ENCODE measurements around the gene TTC21A.

GRCh38 chr3:39157359-39157758 is 49.9 kb downstream of the TTC21A start:
- TF ChIP-seq ZNF70 (CRISPR knock-in tag; IDR thresholded peaks at IDR 0.05) (no peak), CSDC2 (CRISPR knock-in tag; IDR thresholded peaks at IDR 0.05) (no peak), ZC3H10 (CRISPR knock-in tag; IDR thresholded peaks at IDR 0.05) (no peak), ZFP30 (CRISPR knock-in tag; IDR thresholded peaks at IDR 0.05) (no peak), PATZ1 (CRISPR knock-in tag; IDR thresholded peaks at IDR 0.05; ENCODE audit: borderline replicate concordance) (no peak), ARNTL (CRISPR knock-in tag; IDR thresholded peaks at IDR 0.05; ENCODE audit: borderline replicate concordance, low read depth) (no peak)

All from SK-N-SH treated with all-trans-retinoic acid at 6 μM for 48 hours (cell line).